HUES64 (cell line): ENCODE results near the gene ARID1A.
A peak's percentile ranks its signal among the peaks of the same experiment; 100 is the strongest.

Experiments
- H3K27ac ChIP-seq: 2 replicates; pipeline ENCODE4 v1.7.0; 2013; ENCODE audit warnings: low read depth, low read length, inconsistent platforms
- H3K27me3 ChIP-seq: 2 replicates; pipeline ENCODE4 v1.6.1; 2013; ENCODE audit warnings: mild to moderate bottlenecking, low read length; ENCODE audit not compliant: insufficient read depth
- H3K36me3 ChIP-seq: 2 replicates; pipeline ENCODE4 v1.6.1; 2013; ENCODE audit warnings: mild to moderate bottlenecking, low read length; ENCODE audit not compliant: insufficient read depth
- H3K4me1 ChIP-seq: 2 replicates; pipeline ENCODE4 v1.6.1; 2013; ENCODE audit warnings: mild to moderate bottlenecking, low read length, moderate library complexity; ENCODE audit not compliant: insufficient read depth
- H3K4me3 ChIP-seq: 2 replicates; pipeline ENCODE4 v1.5.1; 2013; ENCODE audit warnings: mild to moderate bottlenecking, low read length, moderate library complexity
- H3K9ac ChIP-seq: 2 replicates; pipeline ENCODE4 v1.6.1; 2013; ENCODE audit warnings: mild to moderate bottlenecking, low read depth, low read length
- H3K9me3 ChIP-seq: 2 replicates; pipeline ENCODE4 v1.6.1; 2013; ENCODE audit warnings: low read depth, low read length; ENCODE audit not compliant: insufficient read depth
- WGBS: fragments of 150-250, 120-280 bp; methylation state at CpG from one replicate; pipeline ENCODE4 v1.1.7; 2013; ENCODE audit warnings: missing lambda C conversion rate; 5-methylcytosine and 5-hydroxymethylcytosine counted together

The ARID1A gene

DNA sequence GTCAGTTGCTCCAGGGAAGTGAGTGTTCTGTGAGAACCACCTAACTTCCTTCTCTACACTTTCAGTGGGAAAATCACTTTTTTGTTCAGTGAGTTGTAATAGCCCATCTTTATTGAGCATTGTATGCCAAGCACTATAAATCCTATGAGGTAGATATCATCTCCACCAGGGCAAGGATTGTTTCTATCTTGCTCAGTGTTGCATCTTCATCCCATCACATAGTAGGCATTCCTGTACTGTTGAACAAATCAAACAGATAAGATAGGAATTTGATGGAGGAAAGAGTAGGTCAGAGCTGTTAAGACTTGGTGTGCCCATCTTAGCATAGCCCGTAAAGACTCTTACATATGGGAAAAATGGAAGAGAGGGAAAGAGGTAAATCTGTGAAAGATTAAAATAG is 89.1 kb downstream of the ARID1A start:
- Histone ChIP-seq H3K4me3 (no peak overlapping the region), H3K27me3 (no peaks in the 10 kb centered on the region), H3K4me1 (peaks cover 38% of the 10 kb centered on the region), H3K9me3 (no peaks in the 10 kb centered on the region), H3K36me3 (peaks cover 37% of the 10 kb centered on the region), H3K9ac (no peak overlapping the region), H3K27ac (no peak overlapping the region)
- WGBS: 100% methylated on average over 1 of the region's 1 CpG

DNA sequence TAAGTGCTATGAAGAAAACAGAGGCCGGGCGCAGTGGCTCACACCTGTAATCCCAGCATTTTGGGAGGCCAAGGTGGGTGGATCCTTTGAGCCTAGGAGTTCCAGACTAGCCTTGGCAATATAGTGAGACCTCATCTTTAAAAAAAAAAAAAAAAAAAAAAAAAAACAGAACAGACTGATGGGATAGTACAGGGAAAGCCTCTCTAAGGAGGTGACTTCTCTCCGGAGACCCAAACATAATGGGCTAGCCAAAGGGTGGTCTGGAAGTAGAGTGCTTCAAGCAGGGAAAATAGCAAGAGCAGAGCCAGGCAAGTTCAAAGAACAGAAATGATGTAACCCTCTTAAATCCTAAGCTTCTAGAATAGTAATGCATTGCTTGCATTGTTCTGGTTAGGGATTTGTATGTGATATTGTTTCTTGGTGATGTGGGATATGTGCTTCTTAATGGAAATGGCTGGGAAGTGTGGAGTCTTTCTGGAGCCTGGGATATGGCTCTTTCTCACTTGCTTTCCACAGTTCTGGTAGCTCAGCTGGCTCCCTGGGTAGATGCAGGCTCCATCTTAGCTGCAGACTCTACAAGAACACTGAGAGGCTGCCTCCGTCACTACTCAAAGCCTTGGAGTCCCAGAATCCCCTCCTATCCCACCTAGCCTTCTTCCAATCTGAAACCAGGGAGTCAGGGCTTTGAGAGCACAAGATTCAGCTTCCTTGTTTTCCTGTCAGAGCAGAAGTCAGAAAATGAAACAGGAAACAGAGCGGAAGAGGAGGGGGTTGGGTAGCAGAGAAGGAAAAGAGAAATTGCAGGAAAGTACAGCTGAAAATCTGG is 90.0 kb downstream of the ARID1A start:
- H3K36me3 ChIP-seq: peaks cover 28% of the 10 kb centered on the region
- H3K27me3 ChIP-seq: no peaks in the 10 kb centered on the region
- no peak overlapping the region for H3K4me3 ChIP-seq
- H3K9me3 ChIP-seq: no peaks in the 10 kb centered on the region
- peak overlapping the region; percentile 97 for H3K27ac ChIP-seq
- peaks cover 38% of the 10 kb centered on the region for H3K4me1 ChIP-seq
- H3K9ac ChIP-seq: peak overlapping the region; percentile 93; the same call in 1 of the 2 replicates
- WGBS: 85% methylated on average over 5 of the region's 5 CpGs

DNA sequence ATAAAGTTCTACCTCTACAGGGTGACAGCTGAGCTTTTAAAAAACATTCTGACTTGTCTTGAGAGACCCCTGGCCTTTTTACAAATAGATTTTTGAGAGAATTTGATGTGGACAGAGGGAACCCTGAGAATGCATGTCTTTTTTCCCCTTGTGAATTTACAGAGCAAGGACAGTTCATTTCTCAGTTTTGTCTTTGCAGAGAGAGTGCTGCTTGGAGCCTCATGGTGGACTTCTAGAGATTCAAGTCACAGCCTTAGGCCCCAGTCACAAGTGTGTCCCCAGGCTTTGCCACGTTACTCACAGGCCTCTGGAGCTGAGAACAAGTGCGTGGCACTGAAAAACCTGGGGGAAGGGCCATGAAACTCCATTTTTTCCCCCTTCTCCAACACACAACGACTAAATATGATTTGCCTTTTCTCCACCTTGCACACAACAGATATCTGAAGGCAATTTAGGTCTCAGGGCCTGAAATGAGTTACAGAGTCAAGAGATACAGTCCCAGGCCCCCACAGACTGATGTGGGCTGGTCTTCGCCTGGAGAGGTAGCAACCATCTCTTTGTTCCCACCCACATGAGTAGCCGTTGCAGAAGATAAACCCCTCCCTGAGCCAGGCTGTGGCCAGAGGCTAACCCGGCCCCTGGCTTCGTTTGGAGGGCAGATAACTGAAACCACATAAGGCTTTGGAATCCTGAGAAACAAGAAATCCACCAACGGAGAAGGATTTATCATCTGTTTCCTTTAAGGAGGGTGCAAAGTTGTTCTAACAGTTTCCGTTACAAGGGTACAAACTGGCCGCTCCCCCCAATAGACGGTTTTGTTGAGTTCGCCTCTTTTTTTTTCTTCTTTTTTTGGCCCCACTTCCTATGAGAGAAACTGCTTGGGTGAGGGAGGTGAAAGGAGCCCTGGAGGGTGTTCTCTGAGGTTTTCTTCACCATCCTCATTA is 90.9 kb downstream of the ARID1A start:
- Histone ChIP-seq H3K9me3 (no peaks in the 10 kb centered on the region), H3K4me1 (peaks cover 38% of the 10 kb centered on the region), H3K36me3 (peaks cover 19% of the 10 kb centered on the region), H3K4me3 (peak overlapping the region; percentile 83), H3K27ac (peak overlapping the region; percentile 97), H3K27me3 (no peaks in the 10 kb centered on the region), H3K9ac (peak overlapping the region; percentile 93)
- 39% methylated on average over 12 of the region's 12 CpGs for WGBS

DNA sequence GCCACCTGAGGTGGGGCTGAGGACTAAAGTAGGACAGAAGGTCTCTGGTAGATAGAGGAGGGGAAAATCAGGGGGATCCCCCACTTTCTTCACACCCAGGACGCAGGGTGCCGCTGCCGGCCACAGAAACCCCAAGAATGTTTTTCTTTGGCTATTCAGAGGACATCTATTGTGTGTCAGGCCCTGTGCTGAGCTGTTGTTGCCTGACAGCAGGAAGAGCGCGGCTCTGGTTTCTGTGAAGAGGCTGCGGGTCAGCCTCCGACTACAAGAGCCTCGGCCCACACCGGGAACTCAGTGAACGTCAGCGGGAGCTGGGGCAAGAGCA is 91.5 kb downstream of the ARID1A start:
- H3K27ac ChIP-seq: peak overlapping the region; percentile 97
- peaks cover 13% of the 10 kb centered on the region for H3K36me3 ChIP-seq
- 9% methylated on average over 11 of the region's 11 CpGs for WGBS

DNA sequence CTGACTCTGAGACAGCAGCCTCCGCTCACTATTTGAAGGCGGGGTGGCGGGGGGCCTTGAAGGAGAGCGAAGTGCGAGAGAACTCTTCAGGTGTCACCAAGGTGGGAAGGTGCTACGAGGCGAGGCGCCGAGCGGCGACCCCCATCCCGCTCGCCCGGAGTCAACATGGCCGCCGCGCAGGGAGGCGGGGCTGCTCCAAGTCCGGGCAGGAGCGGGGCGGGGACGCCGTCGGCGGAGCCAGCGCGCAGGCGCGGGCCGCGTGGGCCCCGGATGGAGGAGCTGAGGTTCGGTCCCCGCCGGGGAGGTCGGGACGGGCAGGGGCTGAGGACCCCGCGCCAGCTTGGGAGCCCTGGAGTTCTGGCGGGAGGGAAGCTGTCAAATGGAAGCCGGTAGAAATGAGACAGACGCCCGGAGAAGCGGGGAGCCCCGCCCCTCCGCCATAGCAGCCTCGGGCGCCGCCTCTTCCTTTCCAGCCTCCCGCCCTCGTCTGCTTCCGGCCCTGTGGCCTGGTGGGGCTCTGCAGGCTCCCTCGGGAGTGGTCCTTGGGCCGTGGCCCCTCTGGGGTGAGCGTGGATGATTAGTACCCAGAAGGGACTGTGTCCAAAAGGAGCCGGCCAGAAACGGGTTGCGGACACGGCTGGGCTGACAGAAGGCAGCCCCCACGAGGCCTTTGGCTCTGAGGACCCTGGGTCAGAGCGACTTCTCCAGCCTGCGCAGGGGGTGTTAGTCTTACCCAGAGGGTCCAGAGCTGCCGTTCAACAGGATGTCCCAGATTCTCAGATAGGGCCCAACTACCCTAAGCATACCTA is 92.1 kb downstream of the ARID1A start, which contains the start of gene PIGV:
PIGV (plus strand) TSS at position 245 of the 809 bp plus-strand sequence. CDS start 2,866 bp downstream, outside the sequence.
- Histone ChIP-seq H3K27me3 (no peaks in the 10 kb centered on the region), H3K4me1 (peaks cover 38% of the 10 kb centered on the region), H3K36me3 (peaks cover 7% of the 10 kb centered on the region), H3K9ac (peak within 1 kb of the TSS; percentile 93), H3K9me3 (no peaks in the 10 kb centered on the region), H3K27ac (peak within 1 kb of the TSS; percentile 97), H3K4me3 (peak within 1 kb of the TSS; percentile 83)
- WGBS: 1% methylated on average over 63 of the region's 63 CpGs

More for the DNA sequence above, 91.5 kb downstream of the ARID1A start:
- no peaks in the 10 kb centered on the region for H3K27me3 ChIP-seq
- H3K4me1 ChIP-seq: peaks cover 38% of the 10 kb centered on the region
- peak overlapping the region; percentile 83 for H3K4me3 ChIP-seq
- no peaks in the 10 kb centered on the region for H3K9me3 ChIP-seq
- H3K9ac ChIP-seq: peak overlapping the region; percentile 93

DNA sequence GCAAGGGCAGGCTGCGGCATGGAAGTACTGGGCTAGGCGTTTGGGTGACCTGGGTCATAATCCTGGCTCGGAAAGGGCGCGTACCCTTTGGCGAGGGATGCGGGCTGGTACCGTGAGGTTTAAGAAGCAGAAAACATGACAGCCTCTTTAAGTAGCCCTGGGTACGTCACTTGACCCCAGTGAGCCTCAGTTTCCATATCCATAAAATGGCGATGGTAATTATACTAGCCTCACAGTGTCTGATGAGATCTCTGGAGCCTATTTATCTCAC is 92.6 kb downstream of the ARID1A start:
- WGBS: 36% methylated on average over 10 of the region's 10 CpGs
- no peaks in the 10 kb centered on the region for H3K27me3 ChIP-seq
- H3K9ac ChIP-seq: peak overlapping the region; percentile 93
- H3K4me1 ChIP-seq: peaks cover 34% of the 10 kb centered on the region
- H3K36me3 ChIP-seq: peaks cover 2% of the 10 kb centered on the region
- H3K9me3 ChIP-seq: no peaks in the 10 kb centered on the region
- peak overlapping the region; percentile 83 for H3K4me3 ChIP-seq
- peak overlapping the region; percentile 97 for H3K27ac ChIP-seq

DNA sequence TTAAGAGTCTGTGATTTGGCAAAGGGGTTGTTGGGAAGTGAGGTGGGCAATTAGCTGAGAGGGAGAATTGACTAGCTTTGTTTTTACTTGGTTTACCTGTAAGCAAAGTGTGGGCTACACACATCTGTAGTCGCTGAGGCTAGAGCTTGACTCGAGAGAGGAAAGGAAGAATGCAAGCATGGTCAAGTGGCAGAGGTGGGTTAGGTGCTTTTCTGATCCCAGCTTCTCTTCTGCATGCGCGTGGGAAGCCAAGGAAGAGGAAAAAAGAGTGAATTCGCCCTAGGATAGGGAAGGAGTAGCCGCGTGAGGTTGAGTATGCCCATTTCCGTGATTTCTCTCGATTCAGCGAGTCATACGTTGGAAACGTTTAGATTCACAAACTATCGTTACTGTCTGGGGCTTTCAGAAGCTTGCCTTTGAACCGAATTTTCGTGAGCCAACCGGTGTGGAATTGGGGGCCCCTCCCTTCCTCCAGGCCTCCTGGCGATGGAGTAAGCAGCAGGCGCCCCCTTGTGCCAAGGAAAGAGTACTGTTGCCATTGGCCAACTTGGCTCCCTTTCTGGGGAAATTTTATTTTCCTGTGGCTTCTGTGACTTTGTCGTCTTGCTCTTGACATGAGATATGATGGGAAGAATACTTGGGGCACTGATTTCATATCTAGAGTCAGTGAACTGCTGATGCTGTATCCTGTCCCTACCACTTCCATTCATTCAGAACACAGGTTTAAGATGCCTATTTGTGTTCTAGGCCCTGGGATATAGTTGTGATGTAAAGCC is 93.2 kb downstream of the ARID1A start:
- Histone ChIP-seq H3K27ac (no peak overlapping the region), H3K9me3 (no peaks in the 10 kb centered on the region), H3K27me3 (no peaks in the 10 kb centered on the region), H3K4me1 (peaks cover 29% of the 10 kb centered on the region), H3K4me3 (peak overlapping the region; percentile 83), H3K36me3 (peaks cover 2% of the 10 kb centered on the region; the same call in 1 of the 2 replicates), H3K9ac (peak overlapping the region; percentile 93)
- WGBS: 8% methylated on average over 19 of the region's 19 CpGs

DNA sequence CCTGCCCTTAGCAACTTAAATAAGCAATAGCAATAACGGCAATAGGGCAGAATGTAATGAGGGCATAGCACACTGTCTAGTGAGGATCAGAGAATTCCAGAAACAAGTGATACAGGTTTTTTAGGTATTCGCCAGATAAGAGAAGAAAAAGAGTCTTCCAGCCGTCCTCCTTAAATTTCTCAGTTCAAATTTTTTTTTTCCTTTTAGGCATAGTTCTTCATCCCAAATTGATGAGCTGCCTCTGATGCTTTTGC is 93.7 kb downstream of the ARID1A start:
- Histone ChIP-seq H3K4me3 (no peak overlapping the region), H3K27me3 (no peaks in the 10 kb centered on the region), H3K4me1 (peaks cover 29% of the 10 kb centered on the region), H3K36me3 (peaks cover 7% of the 10 kb centered on the region), H3K9me3 (no peaks in the 10 kb centered on the region), H3K9ac (no peak overlapping the region), H3K27ac (no peak overlapping the region)
- 89% methylated on average over 3 of the region's 3 CpGs for WGBS

DNA sequence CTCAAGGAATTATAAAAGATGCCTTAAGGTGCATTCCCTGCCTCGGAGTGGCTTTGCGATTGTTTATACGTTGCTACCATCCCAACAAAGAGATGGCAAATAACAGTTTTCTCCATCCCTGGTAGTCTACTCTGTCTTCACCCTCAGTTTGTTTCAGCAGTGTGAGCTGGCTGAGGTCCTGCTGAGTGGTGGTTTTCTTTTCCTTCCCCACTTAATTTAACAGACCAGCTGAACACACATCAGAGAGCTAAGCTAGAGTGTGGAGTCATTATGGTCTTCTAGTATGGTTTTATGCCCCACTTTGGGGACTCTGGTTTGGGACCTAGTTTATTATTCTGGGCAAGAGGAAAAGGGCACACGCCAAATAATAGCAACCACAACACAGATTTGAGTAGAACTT is 94.1 kb downstream of the ARID1A start:
- no peaks in the 10 kb centered on the region for H3K27me3 ChIP-seq
- H3K27ac ChIP-seq: no peak overlapping the region
- 87% methylated on average over 3 of the region's 4 CpGs for WGBS
- H3K4me1 ChIP-seq: peaks cover 29% of the 10 kb centered on the region
- no peaks in the 10 kb centered on the region for H3K9me3 ChIP-seq
- no peak overlapping the region for H3K9ac ChIP-seq
- no peak overlapping the region for H3K4me3 ChIP-seq
- H3K36me3 ChIP-seq: peaks cover 11% of the 10 kb centered on the region

DNA sequence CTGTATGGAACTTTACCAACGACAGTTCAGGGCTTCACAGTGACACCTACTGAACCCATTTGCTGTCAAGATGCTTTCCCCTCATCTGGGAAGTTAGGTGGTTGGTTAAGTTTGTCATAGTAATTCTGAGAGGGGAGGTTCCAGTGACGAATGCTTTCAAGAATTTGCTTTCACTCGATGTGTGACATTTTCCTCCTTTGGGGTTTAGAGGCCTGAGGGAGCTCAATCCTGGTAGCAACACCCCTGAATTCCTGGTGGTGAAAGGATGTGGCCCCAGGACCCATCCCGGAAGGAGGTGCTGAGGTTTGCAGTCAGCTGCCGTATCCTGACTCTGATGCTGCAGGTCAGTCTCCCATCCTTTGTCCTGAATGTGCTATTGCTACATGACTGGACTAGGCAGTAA is 94.7 kb downstream of the ARID1A start:
- 88% methylated on average over 5 of the region's 5 CpGs for WGBS
- H3K9ac ChIP-seq: no peak overlapping the region
- no peak overlapping the region for H3K27ac ChIP-seq
- H3K36me3 ChIP-seq: peaks cover 15% of the 10 kb centered on the region
- peaks cover 29% of the 10 kb centered on the region for H3K4me1 ChIP-seq
- no peaks in the 10 kb centered on the region for H3K9me3 ChIP-seq
- H3K27me3 ChIP-seq: no peaks in the 10 kb centered on the region
- no peak overlapping the region for H3K4me3 ChIP-seq
